HCT116 (cell line): Measurements from ENCODE around the gene KAZN.

Source experiments
- CEBPB ChIP-seq: IDR thresholded peaks from 2 replicates; pipeline ENCODE4 v1.6.1; 2012; ENCODE audit warnings: low read depth
- CTCF ChIP-seq, 3 experiments: fragments of 200-600 bp in 1 of 3; sonication (generic) in 1 of 3; IDR thresholded peaks in 2 of 3; conservative IDR thresholded peaks in 1 of 3; 2 replicates each; pipeline ENCODE4 v1.5.1; 2012 to 2017; ENCODE audit warnings: low read depth in 2 of 3, low read length in 2 of 3, antibody characterized with exemption in 1 of 3, borderline replicate concordance in 1 of 3, control low read depth in 1 of 3, mild to moderate bottlenecking in 1 of 3, mixed read lengths in 1 of 3, mixed run types in 1 of 3, moderate library complexity in 1 of 3; ENCODE audit not compliant: insufficient read depth in 1 of 3
- EZH2 ChIP-seq: fragments of 200-600 bp; sonication (generic); IDR thresholded peaks from 2 replicates; pipeline ENCODE4 v1.6.1; 2017; ENCODE audit warnings: antibody characterized with exemption, mixed run types
- EZH2phosphoT487 ChIP-seq: fragments of 200-600 bp; IDR thresholded peaks from 2 replicates; pipeline ENCODE4 v1.6.1; 2018; ENCODE audit warnings: antibody characterized with exemption, borderline replicate concordance
- JUND ChIP-seq: IDR thresholded peaks from 2 replicates; pipeline ENCODE4 v1.6.1; 2012
- POLR2A ChIP-seq: IDR thresholded peaks from 2 replicates; pipeline ENCODE4 v1.7.0; 2011; ENCODE audit warnings: borderline replicate concordance; ENCODE audit not compliant: insufficient read depth, insufficient read length; ENCODE audit errors: extremely low read depth
- POLR2AphosphoS5 ChIP-seq: IDR thresholded peaks from 2 replicates; pipeline ENCODE4 v1.6.1; 2011; ENCODE audit warnings: mild to moderate bottlenecking, low read depth, low read length, moderate library complexity
- ZBTB33 ChIP-seq: IDR thresholded peaks from 2 replicates; pipeline ENCODE4 v1.6.1; 2011; ENCODE audit warnings: mild to moderate bottlenecking, low read length, moderate library complexity; ENCODE audit not compliant: insufficient replicate concordance; ENCODE audit errors: extremely low read depth
- ZFX ChIP-seq: fragments of 450-650 bp; IDR thresholded peaks from 2 replicates; pipeline ENCODE4 v1.6.1; 2017

- TF ChIP-seq CTCF (IDR thresholded peaks at IDR 0.05 in 2 of 3, conservative IDR thresholded peaks at IDR 0.05 in 1 of 3; ENCODE audit: borderline replicate concordance in 1 of 3, insufficient read depth in 1 of 3, low read depth in 2 of 3, low read length in 2 of 3) (no peak), CEBPB (no peak), POLR2AphosphoS5 (no peak), ZBTB33 (no peak), EZH2 (no peak), JUND (no peak), ZFX (no peak), EZH2phosphoT487 (no peak), POLR2A (no peak)
These were observed 418.6 kb downstream of the KAZN start for GRCh38 chr1:15017120-15017519.
